ENCODE data around the gene RNASEH1. TPM values are rescaled to one million over a fixed set of nuclear protein-coding genes. Genes with fewer than 3 reads are reported as not detected.

Gene RNASEH1
- total and polyA plus RNA-seq, 2 of the 4 experiments (the other 2 are of a cell fraction): 23.5 to 23.7 TPM

- Histone ChIP-seq H4K20me1 (ENCODE audit: insufficient read depth, low read length) (no peaks in the 10 kb centered on the region), H2AFZ (replicated peaks; ENCODE audit: low read length, poor library complexity) (peak within 1 kb of the TSS; percentile 86), H3K27me3 (ENCODE audit: control insufficient read depth, insufficient read depth, low read length) (no peaks in the 10 kb centered on the region), H3K9ac (ENCODE audit: low read depth, low read length) (0 out of 2 replicates have a peak within 1 kb of the TSS, but pooled peaks have one; percentile 31), H4K5ac (ENCODE audit: low read depth, low read length) (peak within 1 kb of the TSS; percentile 18; the same call in 1 of the 2 replicates), H2BK120ac (ENCODE audit: low read depth, low read length) (no peak within 1 kb of the TSS; the same call in 1 of the 2 replicates), H2BK15ac (ENCODE audit: low read depth, low read length) (no peak within 1 kb of the TSS), H2AK5ac (ENCODE audit: low read depth, low read length) (0 out of 2 replicates have a peak within 1 kb of the TSS, but pooled peaks have one; percentile 18), H2BK5ac (ENCODE audit: low read depth, low read length, poor library complexity, severe bottlenecking) (no peak within 1 kb of the TSS), H3K27ac (ENCODE audit: insufficient read depth, low read length) (no peak within 1 kb of the TSS), H3K9me3 (ENCODE audit: control insufficient read depth, insufficient read depth, low read length) (no peaks in the 10 kb centered on the region), H3K18ac (ENCODE audit: low read depth, low read length) (no peak within 1 kb of the TSS; the same call in 1 of the 2 replicates), H2BK20ac (ENCODE audit: low read depth, low read length) (0 out of 2 replicates have a peak within 1 kb of the TSS, but pooled peaks have one; percentile 42), H3K79me1 (ENCODE audit: low read depth in 1 of 2, low read length in 2 of 2) (no peaks in the 10 kb centered on the region), H3K9me1 (ENCODE audit: insufficient read depth, low read length) (0 out of 2 replicates have a peak, but pooled peaks cover 3% of the 10 kb centered on the region), H3K4me3 (ENCODE audit: insufficient read depth, low read depth, low read length) (no peak within 1 kb of the TSS), H3K4ac (ENCODE audit: low read depth, low read length) (peak within 1 kb of the TSS; percentile 26; the same call in 1 of the 2 replicates), H3K14ac (replicated peaks; ENCODE audit: low read depth, low read length) (0 out of 2 replicates have a peak within 1 kb of the TSS, but pooled peaks have one; percentile 8), H4K91ac (ENCODE audit: insufficient read depth, low read depth, low read length) (peak within 1 kb of the TSS; percentile 35; the same call in 1 of the 2 replicates), H3K56ac (ENCODE audit: extremely low read depth, insufficient read depth, low read length) (no peak within 1 kb of the TSS), H3K4me1 (ENCODE audit: control insufficient read depth, insufficient read depth, low read length) (peaks cover 3% of the 10 kb centered on the region; the same call in 1 of the 2 replicates), H3K36me3 (ENCODE audit: control insufficient read depth, insufficient read depth, low read length) (no peaks in the 10 kb centered on the region), H2AK9ac (replicated peaks; ENCODE audit: low read depth, low read length, poor library complexity) (peak within 1 kb of the TSS; percentile 78), H3K4me2 (ENCODE audit: low read depth, low read length) (peak within 1 kb of the TSS; percentile 6; the same call in 1 of the 2 replicates), H4K8ac (ENCODE audit: low read depth in 2 of 2, low read length in 2 of 2) (peak within 1 kb of the TSS in 1 of 2 experiments; percentile 10; a peak in 2 of 4 replicates), H3K23ac (ENCODE audit: low read depth, low read length) (peak within 1 kb of the TSS; percentile 87)
- ChIA-PET CTCF (no interaction called here), POLR2A (ENCODE audit: unreplicated experiment) (no interaction called here)
- TF ChIP-seq USF2 (IDR thresholded peaks at IDR 0.05; ENCODE audit: low read depth, low read length) (no peak), CTCF (conservative IDR thresholded peaks at IDR 0.05; ENCODE audit: low read depth, low read length) (0 out of 2 replicates have a peak, but pooled peaks have one; percentile 7)
- DNase-seq (no peak), ATAC-seq (ENCODE audit: low read depth) (peak; percentile 80)
- in situ Hi-C loops (cut with MboI; ENCODE audit: low sequenced_read_pairs) (no loop called here), dilution Hi-C loops (cut with HindIII; ENCODE audit: low sequenced_read_pairs, unreplicated experiment) (no loop called here), intact Hi-C loops (cut with micrococcal nuclease) (loop anchor here (5.0 kb wide), 1 partner anchor 38 kb away; no protein-coding TSS in a partner anchor)
- 29% methylated on average over 19 of the region's 40 CpGs; no CpG with 5 or more reads in 1 of the 2 experiments for WGBS, 2 experiments (ENCODE audit: extremely low coverage in 2 of 2, insufficient read length in 1 of 2)
- no TSS peak for BruUV-seq (replicated peaks)
Measured at GRCh38 chr2:3594493-3595281, 36.6 kb upstream of the RNASEH1 start, which contains the start of gene COLEC11. COLEC11 (plus strand) TSS chr2:3595112; CDS start chr2:3604341, 9,229 bp downstream.
